Measurements from ENCODE around the gene SAMD8. TPM values are rescaled to one million over a fixed set of nuclear protein-coding genes. Genes with fewer than 3 reads are reported as not detected.

Gene SAMD8
- polyA plus RNA-seq, 3 donors = 13.0 to 18.8 (median 13.7) TPM

DNA sequence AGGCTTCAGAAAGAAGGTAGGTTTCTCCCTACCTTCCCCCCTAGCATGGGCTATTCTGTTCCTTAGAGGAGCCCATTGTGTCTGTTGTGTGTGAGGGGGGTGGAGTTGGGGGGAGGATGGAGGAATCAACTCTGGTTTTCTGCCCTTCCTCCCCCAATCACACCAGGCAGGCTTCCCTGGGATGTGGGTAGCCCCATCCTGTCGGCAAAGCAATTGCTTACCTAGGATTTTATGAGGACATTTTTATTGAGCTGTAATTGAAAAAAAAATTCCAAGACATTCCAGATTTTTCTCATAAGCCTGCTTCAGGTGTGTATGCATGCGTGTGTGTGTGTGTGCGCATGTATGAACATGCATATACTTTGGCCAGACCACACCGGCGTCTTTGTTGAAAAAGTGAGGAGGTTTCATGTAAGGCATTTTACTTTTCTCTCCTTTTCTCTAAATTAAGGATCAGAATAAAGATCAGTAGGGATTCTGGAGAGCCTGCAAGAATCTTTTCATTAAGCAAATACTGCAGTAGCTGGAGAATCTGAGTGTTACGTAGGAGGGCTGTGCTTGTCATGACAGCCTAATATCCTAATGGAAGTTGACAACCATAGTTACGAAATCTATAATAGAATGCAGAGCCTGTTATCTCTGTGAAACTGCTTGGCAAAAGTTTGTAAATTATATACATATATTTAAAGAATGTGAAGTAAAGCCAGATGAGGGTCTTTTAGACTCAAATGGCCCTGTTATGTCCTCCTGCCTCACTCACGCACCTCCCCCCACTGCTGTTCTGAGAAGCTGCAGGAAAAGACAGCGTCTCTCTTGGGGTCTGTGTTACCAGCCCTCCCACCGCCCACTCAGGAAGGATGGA, 27.3 kb upstream of the SAMD8 start:
- no peak overlapping the region for H3K4me2 ChIP-seq (replicated peaks; ENCODE audit: extremely low read depth, low read length, poor library complexity, severe bottlenecking)
- no peaks in the 10 kb centered on the region for H3K79me2 ChIP-seq (ENCODE audit: insufficient read depth, low read length)
- no peak overlapping the region for H3K9ac ChIP-seq (ENCODE audit: insufficient read depth, low read length, poor library complexity, severe bottlenecking)
- H3K4me1 Mint-ChIP-seq = no peaks in the 10 kb centered on the region
- H3K9me3 Mint-ChIP-seq = peaks cover 6 to 10% (median 7%) of the 10 kb centered on the region in 7 donors
- intact Hi-C loops (cut with micrococcal nuclease) = no loop called here
- TF ChIP-seq, protein P1, sequence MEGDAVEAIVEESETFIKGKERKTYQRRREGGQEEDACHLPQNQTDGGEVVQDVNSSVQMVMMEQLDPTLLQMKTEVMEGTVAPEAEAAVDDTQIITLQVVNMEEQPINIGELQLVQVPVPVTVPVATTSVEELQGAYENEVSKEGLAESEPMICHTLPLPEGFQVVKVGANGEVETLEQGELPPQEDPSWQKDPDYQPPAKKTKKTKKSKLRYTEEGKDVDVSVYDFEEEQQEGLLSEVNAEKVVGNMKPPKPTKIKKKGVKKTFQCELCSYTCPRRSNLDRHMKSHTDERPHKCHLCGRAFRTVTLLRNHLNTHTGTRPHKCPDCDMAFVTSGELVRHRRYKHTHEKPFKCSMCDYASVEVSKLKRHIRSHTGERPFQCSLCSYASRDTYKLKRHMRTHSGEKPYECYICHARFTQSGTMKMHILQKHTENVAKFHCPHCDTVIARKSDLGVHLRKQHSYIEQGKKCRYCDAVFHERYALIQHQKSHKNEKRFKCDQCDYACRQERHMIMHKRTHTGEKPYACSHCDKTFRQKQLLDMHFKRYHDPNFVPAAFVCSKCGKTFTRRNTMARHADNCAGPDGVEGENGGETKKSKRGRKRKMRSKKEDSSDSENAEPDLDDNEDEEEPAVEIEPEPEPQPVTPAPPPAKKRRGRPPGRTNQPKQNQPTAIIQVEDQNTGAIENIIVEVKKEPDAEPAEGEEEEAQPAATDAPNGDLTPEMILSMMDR (IDR thresholded peaks at IDR 0.05) = no peak
- H3K9me3 ChIP-seq (replicated peaks in 1 of 2; ENCODE audit: control insufficient read depth in 1 of 2, insufficient read depth in 1 of 2, low read length in 2 of 2) = peaks cover 0 to 7% of the 10 kb centered on the region in 2 donors
- H3K27ac Mint-ChIP-seq = no peak overlapping the region
- peaks cover 0 to 1% (median 1%) of the 10 kb centered on the region in 3 donors for H3K27me3 Mint-ChIP-seq (ENCODE audit: low read depth in 3 of 3)
- H3K4me1 ChIP-seq (ENCODE audit: control insufficient read depth in 1 of 2, insufficient read depth in 2 of 2, low read length in 2 of 2) = no peaks in the 10 kb centered on the region
- H3K27me3 ChIP-seq (ENCODE audit: control insufficient read depth in 2 of 2, insufficient read depth in 2 of 2, low read length in 2 of 2) = no peaks in the 10 kb centered on the region
- H3K36me3 Mint-ChIP-seq = no peaks in the 10 kb centered on the region
- H3K4me3 Mint-ChIP-seq = no peak overlapping the region
- WGBS (ENCODE audit: insufficient coverage) = no CpG with 5 or more reads among the region's 10 CpGs
- no peak for DNase-seq
- no peak overlapping the region for H2AFZ ChIP-seq (ENCODE audit: insufficient read depth, low read depth, low read length, poor library complexity, severe bottlenecking)
- no peaks in the 10 kb centered on the region for H3K36me3 ChIP-seq (replicated peaks in 1 of 2; ENCODE audit: control insufficient read depth in 1 of 2, insufficient read depth in 2 of 2, low read length in 2 of 2)
- H3K27ac ChIP-seq (ENCODE audit: low read depth in 1 of 2, low read length in 2 of 2) = no peak overlapping the region
- no peaks in the 10 kb centered on the region for H4K20me1 ChIP-seq (ENCODE audit: insufficient read depth, low read length)
- no peak overlapping the region for H3K4me3 ChIP-seq (replicated peaks in 1 of 3; ENCODE audit: low read depth in 2 of 3, low read length in 3 of 3)

DNA sequence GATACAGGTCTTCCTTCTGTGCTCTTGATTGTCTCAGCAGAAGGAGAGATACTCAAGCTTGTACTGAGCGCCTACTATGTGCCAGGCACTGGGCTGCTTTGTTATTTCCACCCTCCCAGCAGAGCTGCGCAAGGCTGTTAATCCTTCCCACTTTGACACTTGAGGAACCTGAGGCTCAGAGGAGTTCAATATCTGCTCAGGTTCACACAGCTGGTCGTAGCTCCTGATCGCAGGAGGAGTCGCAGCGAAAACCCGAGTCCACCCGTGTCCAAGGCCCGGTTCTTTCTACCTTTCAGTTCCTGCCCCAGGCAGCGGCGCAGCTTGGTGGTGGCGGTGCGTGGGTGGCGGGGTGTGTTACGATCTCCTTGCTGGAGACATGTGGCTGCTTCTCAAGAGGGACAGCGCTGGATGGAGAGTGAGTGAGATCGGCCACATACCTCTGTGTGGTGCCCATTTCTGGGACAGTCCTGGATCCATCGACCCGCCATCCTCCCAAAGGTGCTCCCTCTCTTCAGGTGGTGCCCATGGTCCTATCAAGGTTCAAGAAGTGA, 26.5 kb upstream of the SAMD8 start:
- Histone ChIP-seq H4K20me1 (ENCODE audit: insufficient read depth, low read length) (no peaks in the 10 kb centered on the region), H3K4me3 (replicated peaks in 1 of 3; ENCODE audit: low read depth in 2 of 3, low read length in 3 of 3) (no peak overlapping the region), H3K36me3 (replicated peaks in 1 of 2; ENCODE audit: control insufficient read depth in 1 of 2, insufficient read depth in 2 of 2, low read length in 2 of 2) (no peaks in the 10 kb centered on the region), H3K27ac (ENCODE audit: low read depth in 1 of 2, low read length in 2 of 2) (no peak overlapping the region), H2AFZ (ENCODE audit: insufficient read depth, low read depth, low read length, poor library complexity, severe bottlenecking) (no peak overlapping the region), H3K4me1 (ENCODE audit: control insufficient read depth in 1 of 2, insufficient read depth in 2 of 2, low read length in 2 of 2) (no peaks in the 10 kb centered on the region), H3K79me2 (ENCODE audit: insufficient read depth, low read length) (no peaks in the 10 kb centered on the region), H3K4me2 (replicated peaks; ENCODE audit: extremely low read depth, low read length, poor library complexity, severe bottlenecking) (no peak overlapping the region), H3K9me3 (replicated peaks in 1 of 2; ENCODE audit: control insufficient read depth in 1 of 2, insufficient read depth in 1 of 2, low read length in 2 of 2) (peaks cover 0 to 7% of the 10 kb centered on the region in 2 donors), H3K9ac (ENCODE audit: insufficient read depth, low read length, poor library complexity, severe bottlenecking) (no peak overlapping the region), H3K27me3 (ENCODE audit: control insufficient read depth in 2 of 2, insufficient read depth in 2 of 2, low read length in 2 of 2) (no peaks in the 10 kb centered on the region)
- H3K36me3 Mint-ChIP-seq = no peaks in the 10 kb centered on the region
- H3K4me3 Mint-ChIP-seq = no peak overlapping the region
- intact Hi-C loops (cut with micrococcal nuclease) = no loop called here
- peaks cover 0 to 2% (median 1%) of the 10 kb centered on the region in 3 donors for H3K27me3 Mint-ChIP-seq (ENCODE audit: low read depth in 3 of 3)
- H3K4me1 Mint-ChIP-seq = no peaks in the 10 kb centered on the region
- no peak for DNase-seq
- H3K9me3 Mint-ChIP-seq = peaks cover 6 to 10% (median 7%) of the 10 kb centered on the region in 7 donors
- no peak overlapping the region for H3K27ac Mint-ChIP-seq
- TF ChIP-seq, protein P1 (IDR thresholded peaks at IDR 0.05) = no peak
- 98% methylated on average over 18 of the region's 19 CpGs for WGBS (ENCODE audit: insufficient coverage)

Data from CD14-positive monocyte (primary cell).